VCaP (cell line): ENCODE results near the gene PAPOLA.

Experiments used
- H3K27ac ChIP-seq: fragments of 450-650 bp; 2 replicates; pipeline ENCODE4 v1.5.1; 2017
- CTCF ChIP-seq: fragments of 450-650 bp; conservative IDR thresholded peaks from 2 replicates; pipeline ENCODE4 v1.5.1; 2017; ENCODE audit warnings: mild to moderate bottlenecking, moderate library complexity

Gene PAPOLA

GRCh38 chr14:96512602-96513397, 10.6 kb downstream of the PAPOLA start:
- H3K27ac ChIP-seq, result peak overlapping the region; percentile 55
- no peak for TF ChIP-seq CTCF

GRCh38 chr14:96514694-96515093, 12.5 kb downstream of the PAPOLA start:
- no peak for TF ChIP-seq CTCF
- H3K27ac ChIP-seq, result peak overlapping the region; percentile 55

- no peak for TF ChIP-seq CTCF
- H3K27ac ChIP-seq, result peak overlapping the region; percentile 55
Measured at GRCh38 chr14:96515731-96516130, 13.5 kb downstream of the PAPOLA start.

GRCh38 chr14:96516351-96516750, 14.2 kb downstream of the PAPOLA start:
- peak overlapping the region; percentile 55 for H3K27ac ChIP-seq
- no peak for TF ChIP-seq CTCF

- TF ChIP-seq CTCF, result no peak
- no peak overlapping the region for H3K27ac ChIP-seq
Measured at GRCh38 chr14:96519970-96520369, 17.8 kb downstream of the PAPOLA start.

- no peak for TF ChIP-seq CTCF
Measured at GRCh38 chr14:96525452-96525851, 23.3 kb downstream of the PAPOLA start.

GRCh38 chr14:96532632-96533031, 30.4 kb downstream of the PAPOLA start:
- H3K27ac ChIP-seq, result no peak overlapping the region
- TF ChIP-seq CTCF, result no peak

More at GRCh38 chr14:96525452-96525851, 23.3 kb downstream of the PAPOLA start:
- no peak overlapping the region for H3K27ac ChIP-seq
